Cardiac muscle cell (in vitro differentiated cells and primary cell): Measurements from ENCODE around the gene CAMK4. TPM values are rescaled to one million over a fixed set of nuclear protein-coding genes. Genes with fewer than 3 reads are reported as not detected.

Source experiments
- DNase-seq, 2 donors: peaks; one replicate each; pipeline versions ENCODE4 v3.0.0 to v3.0.0-alpha.2; 2010 to 2017; ENCODE audit warnings: low read depth in 1 of 2, low spot score in 1 of 2
- H3K27ac ChIP-seq: fragments of 200-600 bp; sonication (generic); 2 replicates; pipeline ENCODE4 v1.5.1; 2016
- H3K27me3 ChIP-seq: fragments of 200-600 bp; sonication (generic); 2 replicates; pipeline ENCODE4 v1.6.0; 2016; ENCODE audit warnings: control low read depth
- H3K36me3 ChIP-seq: fragments of 200-600 bp; sonication (generic); 2 replicates; pipeline ENCODE4 v1.5.1; 2016; ENCODE audit warnings: control low read depth
- H3K4me1 ChIP-seq: fragments of 200-600 bp; sonication (generic); 2 replicates; pipeline ENCODE4 v1.8.1; 2017; ENCODE audit warnings: low read depth, mild to moderate bottlenecking, mixed run types
- H3K4me3 ChIP-seq: fragments of 200-600 bp; sonication (generic); 2 replicates; pipeline ENCODE4 v1.5.1; 2016; ENCODE audit warnings: mild to moderate bottlenecking
- H3K9me3 ChIP-seq: fragments of 200-600 bp; sonication (generic); 2 replicates; pipeline ENCODE4 v1.5.1; 2017; ENCODE audit warnings: low read depth, mild to moderate bottlenecking, control low read depth
- CTCF ChIP-seq: IDR thresholded peaks from 2 replicates; pipeline ENCODE4 v1.5.1; 2012; ENCODE audit warnings: low read depth, mild to moderate bottlenecking, low read length
- polyA plus RNA-seq: library from polyadenylated mRNA; unstranded; fragments of >200 nt; fragmentation: Nextera tagmentation; extraction: Ambion mirVana; gene quantifications from 2 replicates; pipeline ENCODE4 v1.2.1, GENCODE V29; 2016
- total RNA-seq: library from RNA; depleted of rRNA; stranded (reverse); fragments of >200 nt; gene quantifications from 2 replicates; pipeline ENCODE4 v1.2.3, GENCODE V29; 2016

Gene CAMK4
- total and polyA plus RNA-seq, 2 experiments from 2014 or later = 0.67 to 2.1 TPM

GRCh38 chr5:111280282-111280951 lies 56.2 kb downstream of the CAMK4 start:
- no peak overlapping the region for H3K4me3 ChIP-seq
- no peaks in the 10 kb centered on the region for H3K27me3 ChIP-seq
- no peaks in the 10 kb centered on the region for H3K9me3 ChIP-seq
- H3K4me1 ChIP-seq = no peaks in the 10 kb centered on the region
- no peaks in the 10 kb centered on the region for H3K36me3 ChIP-seq
- no peak overlapping the region for H3K27ac ChIP-seq
- no peak for DNase-seq
- no peak for TF ChIP-seq CTCF

GRCh38 chr5:111282798-111283197 lies 58.6 kb downstream of the CAMK4 start:
- no peaks in the 10 kb centered on the region for H3K27me3 ChIP-seq
- H3K4me3 ChIP-seq = no peak overlapping the region
- no peaks in the 10 kb centered on the region for H3K4me1 ChIP-seq
- H3K9me3 ChIP-seq = no peaks in the 10 kb centered on the region
- TF ChIP-seq CTCF = no peak
- DNase-seq = no peak
- H3K27ac ChIP-seq = no peak overlapping the region
- H3K36me3 ChIP-seq = no peaks in the 10 kb centered on the region

- no peak overlapping the region for H3K27ac ChIP-seq
- H3K27me3 ChIP-seq = no peaks in the 10 kb centered on the region
- no peaks in the 10 kb centered on the region for H3K36me3 ChIP-seq
- H3K9me3 ChIP-seq = no peaks in the 10 kb centered on the region
- TF ChIP-seq CTCF = no peak
- no peaks in the 10 kb centered on the region for H3K4me1 ChIP-seq
- DNase-seq = no peak
- no peak overlapping the region for H3K4me3 ChIP-seq
Measured at GRCh38 chr5:111284825-111285224, 60.6 kb downstream of the CAMK4 start.

- no peaks in the 10 kb centered on the region for H3K27me3 ChIP-seq
- H3K4me3 ChIP-seq = no peak overlapping the region
- no peaks in the 10 kb centered on the region for H3K9me3 ChIP-seq
- no peaks in the 10 kb centered on the region for H3K4me1 ChIP-seq
- TF ChIP-seq CTCF = no peak
- H3K27ac ChIP-seq = no peak overlapping the region
- DNase-seq = no peak
- H3K36me3 ChIP-seq = no peaks in the 10 kb centered on the region
Measured at GRCh38 chr5:111294551-111294950, 70.4 kb downstream of the CAMK4 start.

- TF ChIP-seq CTCF = no peak
- H3K27ac ChIP-seq = no peak overlapping the region
Measured at GRCh38 chr5:111295649-111296048, 71.5 kb downstream of the CAMK4 start.

More at GRCh38 chr5:111295649-111296048, 71.5 kb downstream of the CAMK4 start:
- Histone ChIP-seq H3K4me3 (no peak overlapping the region), H3K4me1 (no peaks in the 10 kb centered on the region), H3K36me3 (no peaks in the 10 kb centered on the region), H3K9me3 (no peaks in the 10 kb centered on the region), H3K27me3 (no peaks in the 10 kb centered on the region)
- no peak for DNase-seq
